ENCODE measurements around the gene ZNF212. TPM values are rescaled to one million over a fixed set of nuclear protein-coding genes. Genes with fewer than 3 reads are reported as not detected.

Gene ZNF212
- total RNA-seq, 4 donors from 2014 or later: 8.0 to 11.1 (median 10.2) TPM

DNA sequence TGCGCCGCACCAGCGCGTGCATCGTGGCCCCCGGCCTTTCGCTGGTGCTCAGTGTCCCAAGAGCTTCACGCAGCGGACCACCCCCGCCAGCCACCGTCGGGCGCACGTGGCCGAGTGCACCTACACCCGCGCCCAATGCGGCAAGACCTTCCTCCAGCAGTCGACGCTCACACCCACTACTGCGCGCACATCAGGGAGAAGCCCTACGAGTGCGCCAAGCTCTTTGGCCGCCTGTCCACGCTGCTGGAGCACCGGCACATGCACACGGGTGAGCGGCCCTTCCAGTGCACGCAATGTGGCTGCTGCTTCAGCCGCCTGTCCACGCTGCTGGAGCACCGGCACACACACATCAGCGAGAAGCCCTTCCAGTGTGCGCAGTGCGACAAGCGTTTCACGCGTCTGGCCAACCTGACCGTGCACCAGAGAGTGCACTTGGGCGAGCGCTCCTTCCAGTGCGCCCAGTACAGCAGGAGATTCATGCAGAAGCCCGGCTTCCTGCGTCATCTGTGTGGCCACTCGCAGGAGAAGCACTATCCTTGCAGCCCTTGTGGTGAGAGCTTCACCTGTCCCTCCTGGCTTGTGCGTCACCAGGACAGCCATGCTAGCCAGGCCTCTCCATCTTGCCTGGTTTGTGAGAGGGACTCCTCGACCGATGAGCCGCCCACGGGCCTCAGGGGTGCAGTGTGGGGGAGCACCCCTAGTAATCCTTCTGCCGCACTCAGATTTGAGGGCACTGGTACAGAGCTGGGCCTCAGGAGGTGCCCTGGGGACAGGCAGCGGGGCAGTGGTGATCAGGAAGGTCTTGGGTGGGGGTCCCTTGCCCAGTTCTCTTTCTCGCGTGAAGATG lies 55.4 kb downstream of the ZNF212 start:
- TF ChIP-seq POLR2A (IDR thresholded peaks at IDR 0.05): no peak
- TF ChIP-seq, protein P1, sequence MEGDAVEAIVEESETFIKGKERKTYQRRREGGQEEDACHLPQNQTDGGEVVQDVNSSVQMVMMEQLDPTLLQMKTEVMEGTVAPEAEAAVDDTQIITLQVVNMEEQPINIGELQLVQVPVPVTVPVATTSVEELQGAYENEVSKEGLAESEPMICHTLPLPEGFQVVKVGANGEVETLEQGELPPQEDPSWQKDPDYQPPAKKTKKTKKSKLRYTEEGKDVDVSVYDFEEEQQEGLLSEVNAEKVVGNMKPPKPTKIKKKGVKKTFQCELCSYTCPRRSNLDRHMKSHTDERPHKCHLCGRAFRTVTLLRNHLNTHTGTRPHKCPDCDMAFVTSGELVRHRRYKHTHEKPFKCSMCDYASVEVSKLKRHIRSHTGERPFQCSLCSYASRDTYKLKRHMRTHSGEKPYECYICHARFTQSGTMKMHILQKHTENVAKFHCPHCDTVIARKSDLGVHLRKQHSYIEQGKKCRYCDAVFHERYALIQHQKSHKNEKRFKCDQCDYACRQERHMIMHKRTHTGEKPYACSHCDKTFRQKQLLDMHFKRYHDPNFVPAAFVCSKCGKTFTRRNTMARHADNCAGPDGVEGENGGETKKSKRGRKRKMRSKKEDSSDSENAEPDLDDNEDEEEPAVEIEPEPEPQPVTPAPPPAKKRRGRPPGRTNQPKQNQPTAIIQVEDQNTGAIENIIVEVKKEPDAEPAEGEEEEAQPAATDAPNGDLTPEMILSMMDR (IDR thresholded peaks at IDR 0.05): no peak
- WGBS, 2 donors: 87 to 94% methylated on average over 3 to 7 of the region's 55 CpGs
- intact Hi-C loops (cut with DNase I): no loop called here

DNA sequence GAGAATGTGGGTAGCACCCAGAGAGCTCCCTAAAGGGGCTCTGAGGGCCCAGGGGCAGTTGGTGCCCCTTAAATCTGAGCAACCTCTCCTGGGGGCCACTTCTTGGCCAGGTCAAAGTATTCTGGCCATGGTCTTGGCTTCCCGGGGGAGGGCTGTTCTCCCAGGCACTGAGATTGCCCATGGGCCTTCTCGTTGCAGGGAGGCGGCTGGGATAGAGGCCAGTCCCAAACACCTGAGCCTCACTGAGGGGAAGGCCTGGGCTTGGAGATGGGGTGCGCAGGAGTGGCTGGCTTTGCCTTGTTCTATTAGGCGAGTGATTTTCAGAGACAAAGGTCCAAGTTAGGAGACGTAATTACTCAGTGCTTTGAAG lies 56.0 kb downstream of the ZNF212 start:
- Histone ChIP-seq H3K27ac (no peak overlapping the region), H3K9me3 (no peaks in the 10 kb centered on the region), H3K4me3 (no peak overlapping the region), H3K4me1 (no peaks in the 10 kb centered on the region), H3K27me3 (no peaks in the 10 kb centered on the region), H3K36me3 (peaks cover 4 to 57% (median 11%) of the 10 kb centered on the region in 3 donors)
- 80% methylated on average over 2 of the region's 6 CpGs; no CpG with 5 or more reads in 1 of the 2 donors for WGBS, 2 donors
- intact Hi-C loops (cut with DNase I): no loop called here
- no peak for TF ChIP-seq POLR2A (IDR thresholded peaks at IDR 0.05)
- TF ChIP-seq, protein P1 (IDR thresholded peaks at IDR 0.05): no peak
- no peak for DNase-seq

More for the DNA sequence above, 55.4 kb downstream of the ZNF212 start:
- no peak overlapping the region for H3K27ac ChIP-seq
- no peak overlapping the region for H3K4me3 ChIP-seq
- H3K27me3 ChIP-seq: no peaks in the 10 kb centered on the region
- no peaks in the 10 kb centered on the region for H3K9me3 ChIP-seq
- DNase-seq: no peak
- peaks cover 4 to 62% (median 11%) of the 10 kb centered on the region in 3 donors for H3K36me3 ChIP-seq
- no peaks in the 10 kb centered on the region for H3K4me1 ChIP-seq

DNA sequence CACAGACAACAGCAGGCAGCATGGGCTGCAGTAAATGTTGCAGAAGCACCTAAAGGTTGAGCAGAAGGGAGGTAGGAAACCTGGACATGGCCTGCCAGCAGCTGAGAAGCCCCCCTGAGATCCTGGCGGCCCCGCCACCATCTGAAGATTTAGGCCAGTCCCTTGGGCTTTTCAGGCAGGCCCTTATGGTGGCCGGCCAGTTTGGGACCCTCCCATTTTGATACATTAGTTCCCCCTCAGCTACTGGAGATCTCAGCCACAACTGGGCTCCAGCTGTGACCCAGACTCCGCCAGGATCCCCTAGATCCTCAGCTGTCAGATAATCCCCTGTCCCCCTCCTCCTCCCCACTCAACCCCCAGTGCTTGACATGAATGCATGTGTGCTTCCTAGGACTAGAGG lies 56.9 kb downstream of the ZNF212 start:
- intact Hi-C loops (cut with DNase I): no loop called here
- DNase-seq: no peak
- H3K9me3 ChIP-seq: no peaks in the 10 kb centered on the region

DNA sequence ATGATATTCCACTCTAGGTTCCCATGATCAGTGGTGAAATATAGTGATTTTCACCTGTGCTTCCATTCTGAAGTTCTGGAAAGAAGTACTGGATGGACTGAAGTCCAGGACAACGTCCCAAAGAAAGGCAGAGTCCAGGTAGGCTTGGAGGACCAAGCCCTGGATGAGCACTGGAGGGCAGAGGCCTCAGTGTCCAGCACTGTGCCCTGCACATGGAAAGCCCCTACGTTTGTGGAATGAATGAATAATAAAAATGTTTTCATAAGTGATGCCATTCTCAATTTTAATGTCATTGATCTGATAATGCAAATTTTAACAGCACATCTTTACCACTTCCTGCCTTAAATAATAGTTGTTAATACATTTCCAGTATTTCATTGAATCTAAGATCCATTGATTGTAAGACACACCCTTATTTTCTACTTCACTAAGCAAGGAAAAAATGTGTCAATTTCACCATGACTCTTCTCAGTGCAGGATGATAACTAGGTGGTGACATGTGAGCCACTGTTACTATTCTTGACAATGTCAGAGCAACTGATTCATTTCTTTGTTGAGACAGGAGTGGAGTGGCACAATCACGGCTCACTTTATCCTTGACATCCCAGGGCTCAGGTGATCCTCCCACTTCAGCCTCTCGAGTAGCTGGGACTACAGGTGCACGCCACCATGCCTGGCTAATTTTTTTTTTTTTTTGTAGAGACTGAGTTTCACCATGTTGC lies 57.7 kb downstream of the ZNF212 start:
- 66 to 69% methylated on average over 5 of the region's 5 CpGs for WGBS, 2 donors
- Histone ChIP-seq H3K4me3 (no peak overlapping the region), H3K27ac (no peak overlapping the region), H3K4me1 (no peaks in the 10 kb centered on the region), H3K36me3 (peaks cover 0 to 44% (median 11%) of the 10 kb centered on the region in 3 donors), H3K9me3 (no peaks in the 10 kb centered on the region), H3K27me3 (no peaks in the 10 kb centered on the region)
- intact Hi-C loops (cut with DNase I): no loop called here
- DNase-seq: no peak
- TF ChIP-seq, protein P1 (IDR thresholded peaks at IDR 0.05): no peak
- no peak for TF ChIP-seq POLR2A (IDR thresholded peaks at IDR 0.05)

More for the DNA sequence above, 56.9 kb downstream of the ZNF212 start:
- H3K27me3 ChIP-seq: no peaks in the 10 kb centered on the region
- H3K4me3 ChIP-seq: no peak overlapping the region
- H3K4me1 ChIP-seq: no peaks in the 10 kb centered on the region
- H3K36me3 ChIP-seq: peaks cover 0 to 53% (median 11%) of the 10 kb centered on the region in 3 donors
- TF ChIP-seq, protein P1 (IDR thresholded peaks at IDR 0.05): no peak
- no peak for TF ChIP-seq POLR2A (IDR thresholded peaks at IDR 0.05)
- WGBS, 2 donors: 63 to 100% methylated on average over 1 to 4 of the region's 4 CpGs
- H3K27ac ChIP-seq: no peak overlapping the region

All from esophagus squamous epithelium (tissue), 5 donors.